HG03280 (cell line): ENCODE results near the gene RBM47.
"Not testable (repeated sequence)": the region's sequence is repeated elsewhere in the genome, so short reads cannot be mapped to it uniquely, and the experiment has no call there.

ENCODE experiments used
- ATAC-seq: cut with Tn5 transposase; IDR thresholded peaks from one replicate; pipeline ENCODE4 v1.9.1; 2021; ENCODE audit warnings: mild to moderate bottlenecking, moderate library complexity; ENCODE audit not compliant: unreplicated experiment

Gene RBM47

DNA sequence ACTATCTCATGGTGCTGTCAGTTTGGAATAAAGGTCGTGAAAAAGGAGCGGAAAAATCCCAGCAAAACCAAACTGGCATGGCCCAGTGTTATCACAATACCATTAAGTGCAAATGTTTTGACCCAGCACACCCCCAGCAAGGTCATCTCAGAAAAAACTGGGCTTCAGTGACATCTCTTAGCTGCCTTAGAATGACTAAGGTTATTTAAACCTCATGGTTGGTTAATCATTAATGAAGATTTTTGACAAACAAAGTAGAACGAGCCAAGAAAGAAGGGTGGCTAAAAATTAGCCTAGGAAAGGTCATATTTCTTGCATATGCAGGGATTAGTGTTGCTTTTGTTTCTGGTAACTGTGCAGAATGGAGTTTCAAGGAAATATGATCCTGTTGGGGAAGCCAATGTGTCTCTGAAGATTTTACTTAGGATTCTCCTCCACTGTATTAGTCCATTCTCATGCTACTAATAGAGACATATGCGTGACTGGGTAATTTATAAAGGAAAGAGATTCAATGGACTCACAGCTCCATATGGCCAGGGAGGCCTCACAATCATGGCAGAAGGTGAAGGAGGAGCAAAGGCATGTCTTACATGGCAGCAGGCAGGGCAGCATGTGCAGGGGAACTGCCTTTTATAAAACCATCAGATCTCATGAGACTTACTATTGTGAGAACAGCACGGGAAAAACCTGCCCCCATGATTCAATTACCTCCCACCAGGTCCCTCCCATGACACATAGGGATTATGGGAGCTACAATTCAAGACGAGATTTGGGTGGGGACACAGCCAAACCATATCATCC lies 211.0 kb downstream of the RBM47 start:
- ATAC-seq = no peak

DNA sequence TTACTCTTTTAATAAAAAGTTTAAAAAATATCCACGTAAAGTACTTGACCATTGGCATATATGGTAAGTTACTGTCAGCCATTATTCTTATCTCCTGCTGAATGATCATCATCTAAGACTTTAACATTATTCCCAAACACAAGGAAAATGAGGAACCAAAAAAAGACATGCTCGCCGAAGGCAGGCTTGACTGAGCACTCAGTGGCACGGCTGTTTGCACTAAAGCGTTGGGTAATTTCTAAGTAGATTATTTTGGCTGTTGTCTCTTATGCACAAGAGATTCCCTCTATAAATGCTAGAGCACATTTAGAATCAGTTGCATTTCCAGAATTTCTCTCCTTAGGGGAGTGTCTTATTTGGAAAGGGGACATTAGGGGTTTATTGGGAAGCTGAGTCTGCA lies 211.7 kb downstream of the RBM47 start:
- ATAC-seq = no peak

DNA sequence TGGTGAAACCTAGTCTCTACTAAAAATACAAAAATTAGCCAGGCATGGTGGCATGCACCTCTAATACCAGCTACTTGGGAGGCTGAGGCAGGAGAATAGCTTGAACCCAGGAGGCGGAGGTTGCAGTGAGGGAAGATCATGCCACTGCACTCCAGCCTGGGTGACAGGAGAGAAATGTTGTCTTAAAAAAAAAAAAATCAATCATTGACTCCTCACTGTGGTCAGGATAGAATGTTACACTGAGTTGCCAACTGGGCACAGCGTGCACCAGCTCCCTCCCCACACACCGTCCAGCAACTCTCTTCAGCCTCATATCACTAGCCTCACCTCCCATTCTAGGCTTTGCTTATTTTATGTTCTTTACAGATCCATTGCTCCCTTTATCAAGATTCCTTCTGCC lies 215.0 kb downstream of the RBM47 start:
- ATAC-seq = no peak

DNA sequence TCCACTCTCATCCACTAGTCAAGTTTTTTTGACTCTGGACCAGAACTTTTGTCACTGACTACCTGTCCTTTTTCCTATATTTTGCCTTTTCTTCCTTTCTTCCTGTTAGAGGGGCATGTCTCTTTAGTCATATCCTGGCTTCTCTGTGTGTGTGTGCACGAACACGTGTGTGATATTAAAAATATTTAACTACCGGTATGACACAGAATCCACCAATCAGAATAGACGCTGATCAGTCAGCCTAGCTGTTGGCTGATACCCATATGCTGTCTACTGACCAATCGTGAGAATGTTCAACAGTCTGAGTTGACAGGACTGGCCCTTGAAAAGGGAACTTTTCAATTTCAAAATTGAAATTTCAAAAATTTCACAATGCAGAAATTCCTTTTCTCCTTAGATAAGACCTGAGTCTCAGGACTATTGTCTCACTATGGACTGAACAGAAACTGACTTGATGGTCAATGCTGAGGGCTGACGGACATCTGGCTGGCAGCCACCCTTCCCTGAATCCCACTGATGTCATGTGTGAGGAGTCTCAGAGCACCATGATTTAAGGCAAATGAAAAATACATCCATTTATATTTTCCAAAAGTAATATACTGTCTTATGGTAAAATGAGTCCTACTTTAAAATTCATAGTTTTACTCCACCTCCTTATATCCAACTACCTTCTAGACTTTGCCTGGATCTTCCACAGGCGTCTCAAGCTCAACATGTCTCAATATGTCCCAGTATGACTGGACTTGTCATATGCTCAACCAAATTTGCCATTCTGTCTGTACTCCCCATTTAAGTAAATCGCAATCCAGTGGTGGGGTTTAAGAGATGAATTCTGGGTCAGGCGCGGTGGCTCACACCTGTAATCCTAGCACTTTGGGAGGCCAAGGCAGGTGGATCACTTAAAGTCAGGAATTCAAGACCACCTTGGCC lies 216.5 kb downstream of the RBM47 start:
- no peak for ATAC-seq

DNA sequence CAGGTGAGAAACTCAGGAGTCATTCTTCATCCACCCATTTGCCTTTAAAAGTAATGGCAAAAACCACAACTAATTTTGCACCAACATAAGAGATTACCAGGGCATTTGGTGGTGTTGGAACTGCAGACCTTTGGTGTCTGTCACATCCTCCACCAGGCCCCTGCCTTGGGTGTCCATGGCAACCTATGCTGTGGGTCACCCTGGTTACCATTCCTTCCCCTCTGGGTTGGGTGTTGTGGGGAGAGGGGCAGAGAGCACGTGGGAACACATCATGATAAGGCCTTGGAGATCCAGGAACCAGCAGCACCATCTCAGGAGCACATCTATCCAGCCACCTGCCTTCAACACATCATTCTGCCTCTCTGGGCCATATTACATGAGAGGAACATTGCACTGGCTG lies 217.3 kb downstream of the RBM47 start:
- ATAC-seq = no peak

DNA sequence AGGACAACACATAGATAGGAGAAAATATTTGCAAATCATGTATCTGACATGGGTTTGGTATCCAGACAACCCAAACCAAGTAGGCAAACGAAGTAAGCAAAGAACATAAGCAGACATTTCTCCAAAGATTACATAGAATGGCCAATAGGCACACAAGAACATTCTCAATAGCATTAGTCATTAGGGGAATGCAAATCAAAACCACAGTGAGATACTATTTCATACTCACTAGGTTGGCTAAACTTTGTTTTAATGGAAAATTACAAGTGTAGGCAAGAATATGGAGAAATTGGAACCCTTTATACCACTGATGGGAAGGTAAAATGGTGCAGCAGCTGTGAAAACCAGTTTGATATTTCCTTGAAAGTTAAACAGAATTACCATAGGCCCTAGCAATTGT lies 219.8 kb downstream of the RBM47 start:
- no peak for ATAC-seq

DNA sequence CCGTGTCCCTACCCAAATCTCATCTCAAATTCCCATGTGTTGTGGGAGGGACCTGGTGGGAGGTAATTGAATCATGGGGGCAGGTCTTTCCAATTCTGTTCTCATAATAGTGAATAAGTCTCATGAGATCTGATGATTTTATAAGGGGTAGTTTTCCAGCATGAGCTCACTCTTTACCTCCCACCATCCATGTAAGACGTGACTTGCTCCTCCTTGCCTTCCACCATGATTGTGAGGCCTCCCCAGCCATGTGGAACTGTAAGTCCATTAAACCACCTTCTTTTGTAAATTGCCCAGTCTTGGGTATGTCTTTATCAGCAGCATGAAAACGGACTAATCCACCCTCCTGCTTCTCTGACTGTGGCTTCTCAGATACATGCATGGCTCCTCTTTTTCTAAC lies 222.2 kb downstream of the RBM47 start:
- ATAC-seq = not testable (repeated sequence)

DNA sequence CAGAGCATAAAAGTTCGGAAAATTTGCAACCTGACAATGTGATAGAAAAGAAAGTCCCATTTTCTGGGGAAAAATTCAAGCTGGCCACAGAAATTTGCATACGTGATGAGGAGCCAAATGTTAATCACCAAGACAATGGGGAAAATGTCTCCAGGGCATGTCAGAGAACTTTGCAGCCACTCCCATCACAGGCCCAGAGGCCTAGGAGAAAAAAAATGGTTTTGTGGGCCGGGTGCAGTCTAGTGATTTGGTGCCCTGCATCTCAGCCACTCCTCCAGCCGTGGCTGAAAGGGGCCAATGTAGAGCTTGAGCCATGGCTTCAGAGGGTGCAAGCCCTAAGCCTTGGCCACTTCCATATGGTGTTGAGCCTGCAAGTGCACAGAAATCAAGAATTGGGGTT lies 223.3 kb downstream of the RBM47 start:
- ATAC-seq = no peak

DNA sequence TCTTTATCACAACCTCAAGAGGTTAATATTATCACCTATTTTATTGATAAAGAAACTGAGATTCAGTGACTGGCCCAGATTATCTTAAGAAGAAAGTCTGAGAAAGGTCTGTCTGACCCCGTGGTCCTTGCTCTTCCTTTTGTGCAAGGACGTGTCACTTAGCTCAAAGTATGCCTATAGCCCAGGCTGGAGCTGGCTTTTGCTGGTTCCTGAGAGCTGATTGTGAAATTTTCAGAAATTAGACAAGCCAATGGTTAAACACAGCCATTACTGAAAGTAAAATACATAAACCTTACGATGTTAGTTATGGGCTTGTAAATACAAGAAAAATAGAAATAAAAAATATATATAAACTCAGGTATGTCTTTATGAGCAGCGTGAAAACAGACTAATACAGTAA lies 224.5 kb downstream of the RBM47 start:
- ATAC-seq = no peak

DNA sequence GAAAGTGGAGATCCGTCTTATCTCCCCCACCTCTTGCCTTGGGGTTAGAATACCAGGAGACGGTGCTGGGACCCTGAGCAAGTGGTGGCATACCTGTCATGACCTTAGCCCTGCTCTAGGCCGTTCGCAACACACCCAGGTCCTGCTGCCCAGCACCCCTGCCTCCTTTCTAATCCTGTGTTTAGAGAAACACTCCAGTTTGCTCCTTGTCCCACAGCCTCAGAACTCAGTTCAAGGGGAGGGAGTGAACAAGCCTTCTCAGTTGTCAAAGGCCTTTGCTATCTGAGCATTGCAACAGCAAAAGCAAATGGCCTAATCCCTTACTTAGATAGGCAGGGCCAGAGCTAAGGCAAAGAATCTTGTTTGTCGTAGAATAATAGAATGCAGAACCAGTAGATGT lies 226.6 kb downstream of the RBM47 start:
- no peak for ATAC-seq

DNA sequence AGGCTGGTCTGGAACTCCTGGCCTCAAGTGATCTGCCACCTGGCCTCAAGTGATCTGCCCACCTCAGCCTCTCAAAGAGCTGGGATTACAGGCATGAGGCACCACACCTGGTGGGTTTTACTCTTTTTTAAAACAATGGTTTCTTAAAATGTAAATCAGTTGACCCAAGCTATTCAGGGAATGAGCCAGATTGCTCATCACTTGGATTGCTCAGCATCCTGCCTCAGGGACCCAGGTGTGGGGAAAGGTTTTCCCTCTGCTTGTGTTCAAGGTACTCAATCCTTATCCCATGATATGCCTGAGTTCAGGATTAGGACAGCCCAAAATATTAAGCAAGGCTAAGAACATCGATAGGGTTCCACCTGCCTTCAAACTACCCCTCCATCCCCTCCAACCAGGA lies 227.1 kb downstream of the RBM47 start:
- no peak for ATAC-seq

DNA sequence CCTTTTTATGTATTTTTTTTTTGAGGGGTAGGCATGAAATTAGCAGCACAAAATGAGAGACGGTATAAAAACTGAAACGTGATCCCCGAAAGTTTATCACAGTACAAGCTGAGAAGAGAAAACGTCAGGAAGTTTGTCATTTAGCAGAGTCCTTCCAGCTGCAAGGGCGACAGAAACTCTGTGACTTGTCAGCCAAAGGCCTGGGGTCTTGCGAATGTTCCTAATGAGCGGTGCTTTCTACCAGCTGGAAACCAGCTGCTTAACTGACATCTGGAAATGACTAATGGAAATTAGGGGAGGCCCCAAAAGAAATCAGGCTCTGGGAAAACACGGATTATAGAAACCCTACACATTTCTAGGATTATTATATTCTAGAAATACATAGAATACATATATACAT lies 228.0 kb downstream of the RBM47 start:
- ATAC-seq = no peak

DNA sequence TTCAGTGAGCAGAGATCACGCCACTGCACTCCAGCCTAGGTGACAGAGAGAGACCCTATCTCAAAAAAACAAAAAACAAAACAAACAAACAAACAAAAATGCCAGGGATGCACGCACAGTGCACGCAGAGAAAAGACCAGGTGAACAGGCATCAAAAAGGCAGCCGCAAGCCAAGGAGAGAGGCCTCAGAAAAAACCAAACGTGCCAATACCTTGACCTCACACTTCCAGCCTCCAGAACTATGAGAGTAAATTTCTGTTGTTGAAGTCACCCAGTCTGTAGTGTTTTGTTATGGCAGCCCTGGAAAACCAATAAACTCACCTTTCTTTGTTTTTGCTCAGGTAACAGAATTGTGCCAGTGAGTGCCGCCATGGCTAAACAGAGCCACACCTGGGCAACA lies 228.6 kb downstream of the RBM47 start:
- no peak for ATAC-seq

DNA sequence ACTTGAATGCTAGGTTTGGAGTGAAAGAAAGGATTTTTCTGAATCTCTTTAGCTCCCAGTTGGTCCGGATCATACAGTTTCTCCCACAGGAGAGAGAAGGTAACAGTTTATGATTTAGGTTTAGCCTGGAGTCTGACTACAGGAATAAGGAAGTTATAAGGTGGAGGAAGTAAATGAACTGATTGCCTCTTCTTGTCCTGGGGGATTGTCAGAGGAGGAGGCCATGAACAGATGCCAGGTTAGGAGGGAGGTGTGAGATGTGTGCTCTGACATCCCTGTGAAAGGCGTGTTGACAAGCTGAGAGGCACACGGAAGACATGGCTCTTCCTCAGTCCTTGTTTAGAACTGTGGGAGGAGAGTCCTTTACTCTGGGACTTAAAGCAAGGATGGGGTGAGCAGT lies 230.1 kb downstream of the RBM47 start:
- no peak for ATAC-seq

DNA sequence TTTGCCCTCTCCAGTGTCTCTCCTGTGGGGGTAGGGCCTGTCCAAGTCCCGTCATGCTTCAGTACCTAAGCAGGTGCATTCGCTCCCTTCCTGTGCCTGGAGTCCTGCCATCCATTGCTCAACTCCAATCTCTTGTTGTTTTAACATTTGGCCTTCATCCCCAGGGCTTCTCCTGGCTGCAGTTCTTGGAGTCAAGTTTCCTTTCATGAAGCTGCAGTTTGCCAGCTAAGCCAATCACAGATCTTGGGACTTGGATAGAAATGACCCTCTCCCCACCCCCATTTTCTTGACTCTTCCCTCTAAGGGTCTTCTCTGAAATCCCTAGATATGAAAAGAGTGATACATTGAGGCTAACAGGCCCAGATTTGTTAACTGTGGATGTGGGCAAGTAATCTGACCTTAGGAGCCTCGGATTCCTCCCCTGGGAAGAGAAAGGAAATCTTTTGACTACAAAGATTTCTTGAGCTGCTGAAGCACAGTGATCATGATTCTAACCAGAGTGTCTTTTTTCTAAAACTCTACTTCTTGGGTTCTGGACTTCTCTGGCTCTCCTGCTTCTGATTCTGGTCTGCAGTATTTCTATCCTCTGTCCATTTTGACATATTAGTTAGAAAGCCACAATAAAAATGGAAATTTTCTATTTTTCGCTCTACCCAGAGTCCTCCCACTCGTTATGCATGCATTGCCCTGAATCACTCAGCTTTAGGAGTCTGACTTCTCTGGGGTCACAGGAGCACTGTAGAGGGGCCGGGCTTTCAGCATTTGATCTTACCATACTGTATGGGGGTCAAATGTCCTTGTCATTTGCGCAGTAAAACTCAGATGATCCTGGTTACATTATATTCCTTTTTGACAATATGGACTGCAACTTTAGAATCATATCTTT lies 233.5 kb downstream of the RBM47 start:
- no peak for ATAC-seq

DNA sequence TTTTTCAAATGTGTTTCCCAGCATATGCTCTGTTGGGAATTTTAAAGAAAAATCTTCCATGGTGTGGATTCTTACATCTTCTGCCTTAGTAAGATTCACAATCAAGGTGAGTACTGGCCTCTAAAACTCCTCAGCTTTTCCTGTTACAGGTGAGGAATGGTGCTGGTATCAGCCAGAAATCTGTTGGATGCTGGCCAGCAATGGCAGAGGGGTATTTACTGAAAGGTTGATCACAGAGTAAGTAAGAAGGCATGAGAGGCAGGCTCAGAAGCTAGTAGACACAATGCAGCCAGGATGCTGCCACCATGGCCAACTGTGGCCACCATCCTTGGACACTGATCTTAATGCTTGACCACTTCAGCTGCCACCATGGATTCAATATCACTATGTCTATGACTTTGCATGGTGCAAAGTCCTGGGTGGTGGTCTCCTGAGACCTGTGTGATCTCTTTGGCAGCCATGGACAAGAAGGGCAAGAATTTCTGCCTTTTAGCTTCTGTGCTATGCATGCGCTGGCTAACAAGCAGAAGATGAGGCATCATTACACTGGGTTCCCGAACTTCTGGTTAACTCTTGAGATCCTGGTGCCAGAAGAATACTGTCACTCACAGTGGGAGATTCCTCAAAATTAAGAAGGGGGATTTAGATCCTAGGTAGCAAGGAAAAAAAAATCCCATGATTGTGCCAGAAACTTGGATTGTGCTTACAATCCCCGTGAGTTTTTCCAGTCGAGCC lies 234.3 kb downstream of the RBM47 start:
- no peak for ATAC-seq

DNA sequence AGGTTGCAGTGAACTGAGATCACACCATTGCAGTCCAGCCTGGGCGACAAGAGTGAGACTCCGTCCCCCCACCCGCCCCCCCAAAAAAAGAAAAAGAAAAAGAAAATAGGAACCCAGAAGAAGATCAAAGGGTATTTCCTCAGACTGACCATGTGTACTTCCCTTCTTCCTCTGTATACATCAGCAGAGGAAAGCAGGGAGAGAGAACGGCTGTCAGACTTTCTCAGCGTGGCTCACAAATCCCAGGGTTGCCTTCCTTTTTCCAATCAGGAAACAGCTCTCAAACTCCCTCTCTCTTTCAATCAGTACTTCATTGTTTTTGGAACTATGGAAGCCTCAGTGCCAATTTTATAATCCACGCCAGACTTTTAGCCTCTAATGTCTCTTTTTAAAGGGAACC lies 235.4 kb downstream of the RBM47 start:
- no peak for ATAC-seq

DNA sequence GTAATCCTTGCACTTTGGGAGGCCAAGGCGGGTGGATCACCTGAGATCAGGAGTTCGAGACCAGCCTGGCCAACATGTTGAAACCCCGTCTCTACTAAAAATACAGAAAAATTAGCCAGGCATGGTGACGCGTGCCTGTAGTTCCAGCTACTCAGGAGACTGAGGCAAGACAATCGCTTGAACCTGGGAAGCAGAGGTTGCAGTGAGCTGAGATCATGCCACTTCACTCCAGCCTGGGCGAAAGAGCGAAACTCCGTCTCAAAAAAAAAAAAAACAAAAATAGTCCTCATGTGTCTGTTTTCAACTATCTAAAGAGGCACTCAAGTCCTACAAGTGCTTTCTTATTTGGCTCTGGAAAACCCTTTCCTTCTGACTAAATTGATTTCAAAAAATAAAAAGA lies 237.4 kb downstream of the RBM47 start:
- not testable (repeated sequence) for ATAC-seq

DNA sequence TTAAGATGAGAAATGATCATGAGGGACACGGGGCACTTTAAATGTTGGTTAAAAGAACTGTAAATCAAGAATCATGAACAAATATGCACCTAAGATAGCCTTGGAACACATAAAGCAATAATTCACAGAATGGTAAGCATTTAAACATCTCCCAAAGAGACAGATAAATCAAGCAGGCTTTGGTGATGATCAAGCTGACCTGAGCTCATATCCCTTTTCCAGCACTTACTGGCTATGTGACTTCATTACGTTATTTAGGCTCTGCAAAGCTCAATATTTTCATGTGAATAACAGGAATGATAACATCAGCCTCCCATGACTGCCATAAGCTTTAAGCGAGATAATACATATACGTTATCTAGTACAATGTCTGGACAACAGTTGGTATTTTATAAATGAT lies 239.7 kb downstream of the RBM47 start:
- no peak for ATAC-seq

DNA sequence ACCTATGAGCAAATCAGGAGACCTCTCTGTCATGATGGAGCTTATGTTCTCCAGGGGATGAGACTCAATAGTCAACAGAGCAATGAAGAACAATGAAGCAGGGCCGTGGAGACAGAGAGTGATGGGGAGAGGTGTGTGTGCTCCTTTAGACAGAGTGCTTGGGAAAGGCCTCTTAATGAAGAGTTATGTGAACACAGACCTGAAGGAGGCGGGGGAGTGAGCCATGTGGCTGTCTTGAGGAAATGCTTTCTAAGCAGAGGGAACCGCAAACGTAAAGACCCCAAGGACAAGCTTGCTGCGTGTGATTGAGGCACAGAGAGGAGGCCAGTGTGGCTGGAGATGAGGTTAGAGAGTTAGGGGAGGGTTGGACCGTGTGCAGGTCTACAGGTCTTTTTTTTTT lies 241.4 kb downstream of the RBM47 start:
- no peak for ATAC-seq

DNA sequence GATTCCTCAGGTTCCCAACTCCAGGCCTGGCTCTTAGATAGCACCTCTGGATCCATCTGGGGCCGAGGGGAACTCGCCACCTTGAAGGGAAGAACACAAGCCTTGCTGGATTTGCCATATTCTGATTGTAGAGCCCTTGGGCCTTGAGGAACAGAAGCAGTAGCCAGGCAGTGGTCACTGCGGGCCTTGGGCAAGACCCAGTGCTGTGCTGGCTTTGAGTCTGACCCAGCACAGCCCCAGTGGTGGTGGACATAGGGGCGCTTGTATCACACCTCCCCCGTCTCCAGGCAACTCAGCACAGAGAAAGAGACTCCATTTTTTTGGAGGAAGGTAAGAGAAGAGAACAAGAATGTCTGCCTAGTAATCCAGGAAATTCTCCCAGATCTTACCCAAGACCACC lies 249.0 kb downstream of the RBM47 start:
- no peak for ATAC-seq
